Gastrocnemius medialis (tissue), 4 donors: Measurements from ENCODE around the gene CDK14. TPM values are rescaled to one million over a fixed set of nuclear protein-coding genes. Genes with fewer than 3 reads are reported as not detected.

Source experiments
- ATAC-seq, 2 donors: fragments of 150-250 bp; one replicate each; pipeline ENCODE4 v1.9.1; 2016
- DNase-seq, 2 donors: peaks; one replicate each; pipeline ENCODE4 v3.0.0-alpha.2; 2019
- H3K27ac ChIP-seq, 4 donors: fragments of 200-600 bp; sonication (generic); 1 replicate in 1 of 4; 2 replicates in 3 of 4; pipeline ENCODE4 v1.5.1; 2016 to 2018; ENCODE audit warnings: mild to moderate bottlenecking in 2 of 4, moderate library complexity in 1 of 4
- H3K27me3 ChIP-seq, 3 donors: fragments of 200-600 bp; sonication (generic) in 2 of 3; 1 replicate in 1 of 3; 2 replicates in 2 of 3; pipeline versions ENCODE4 v1.5.1 to v1.6.0; 2016 to 2019; ENCODE audit warnings: mild to moderate bottlenecking in 1 of 3, moderate library complexity in 1 of 3
- H3K36me3 ChIP-seq, 2 donors: fragments of 200-600 bp; sonication (generic) in 1 of 2; one replicate each; pipeline ENCODE4 v1.5.1; 2017 to 2018
- H3K4me1 ChIP-seq, 2 donors: fragments of 200-600 bp; sonication (generic) in 1 of 2; one replicate each; pipeline ENCODE4 v1.5.1; 2016 to 2017; ENCODE audit warnings: mild to moderate bottlenecking in 2 of 2
- H3K4me3 ChIP-seq, 4 donors: fragments of 200-600 bp; sonication (generic) in 3 of 4; 1 replicate in 1 of 4; 2 replicates in 3 of 4; pipeline ENCODE4 v1.5.1; 2016 to 2019; ENCODE audit warnings: mild to moderate bottlenecking in 2 of 4
- H3K9me3 ChIP-seq, 3 donors: fragments of 200-600 bp; sonication (generic) in 2 of 3; 1 replicate in 1 of 3; 2 replicates in 2 of 3; pipeline ENCODE4 v1.5.1; 2016 to 2019
- POLR2A ChIP-seq, 2 donors: fragments of 450-650 bp; IDR thresholded peaks; one replicate each; pipeline ENCODE4 v1.6.1; 2017; ENCODE audit warnings: antibody characterized with exemption in 2 of 2, mild to moderate bottlenecking in 2 of 2, moderate library complexity in 2 of 2
- in situ Hi-C, 4 donors: fragments of 200-750 bp; cut with MboI; loops; one replicate each; pipeline versions ENCODE4 v1.15.0 to v1.8.0; 2017; ENCODE audit warnings: low sequenced_read_pairs in 4 of 4
- intact Hi-C: fragments of 100-400 bp; cut with DNase I; formaldehyde crosslinking; loops from one replicate; pipeline ENCODE4 v1.15.1; 2023; ENCODE audit warnings: low total_unique reads
- total RNA-seq, 4 donors: library from RNA; depleted of rRNA; stranded (reverse); fragments of >200 nt; gene quantifications; one replicate each; pipeline versions ENCODE4 v1.1.0 to v1.2.3, GENCODE V29; 2016
- TF ChIP-seq, protein P1 (sequence below), 5 experiments: fragments of 450-650 bp in 3 of 5; fragments of 200-600 bp in 2 of 5; sonication (generic) in 2 of 5; IDR thresholded peaks in 4 of 5; conservative IDR thresholded peaks in 1 of 5; 1 replicate in 4 of 5; 2 replicates in 1 of 5; pipeline ENCODE4 v1.5.1; 2016 to 2019; ENCODE audit warnings: antibody characterized with exemption in 5 of 5, mild to moderate bottlenecking in 3 of 5, moderate library complexity in 3 of 5

Gene CDK14
- total RNA-seq, 4 donors from 2014 or later, result 3.9 to 8.6 (median 7.3) TPM

DNA sequence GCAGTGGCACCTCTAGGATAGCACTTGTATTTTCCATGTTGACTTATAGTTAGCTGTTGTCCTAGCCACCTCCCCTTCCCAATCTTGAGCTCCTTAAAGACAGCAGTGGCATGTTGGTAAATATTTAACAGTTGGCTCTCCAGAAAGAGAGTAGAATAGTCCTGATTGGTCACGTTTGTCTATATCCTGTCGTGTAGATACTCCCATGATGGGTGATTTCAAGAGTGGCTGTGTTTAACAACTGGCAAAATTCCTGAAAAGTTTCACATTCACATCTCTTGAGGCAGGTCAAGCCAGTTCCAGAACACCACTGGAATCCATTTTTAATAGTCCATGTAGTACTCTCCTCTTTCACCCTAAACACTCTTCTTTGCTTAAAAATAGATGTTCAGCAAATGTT lies 599.9 kb downstream of the CDK14 start:
- no peak for ATAC-seq
- DNase-seq, result no peak
- intact Hi-C loops, result no loop called here
- no peaks in the 10 kb centered on the region for H3K9me3 ChIP-seq
- H3K4me3 ChIP-seq, result no peak overlapping the region
- H3K27me3 ChIP-seq, result no peaks in the 10 kb centered on the region
- H3K4me1 ChIP-seq, result no peaks in the 10 kb centered on the region
- no peaks in the 10 kb centered on the region for H3K36me3 ChIP-seq
- H3K27ac ChIP-seq, result no peak overlapping the region
- TF ChIP-seq, protein P1, sequence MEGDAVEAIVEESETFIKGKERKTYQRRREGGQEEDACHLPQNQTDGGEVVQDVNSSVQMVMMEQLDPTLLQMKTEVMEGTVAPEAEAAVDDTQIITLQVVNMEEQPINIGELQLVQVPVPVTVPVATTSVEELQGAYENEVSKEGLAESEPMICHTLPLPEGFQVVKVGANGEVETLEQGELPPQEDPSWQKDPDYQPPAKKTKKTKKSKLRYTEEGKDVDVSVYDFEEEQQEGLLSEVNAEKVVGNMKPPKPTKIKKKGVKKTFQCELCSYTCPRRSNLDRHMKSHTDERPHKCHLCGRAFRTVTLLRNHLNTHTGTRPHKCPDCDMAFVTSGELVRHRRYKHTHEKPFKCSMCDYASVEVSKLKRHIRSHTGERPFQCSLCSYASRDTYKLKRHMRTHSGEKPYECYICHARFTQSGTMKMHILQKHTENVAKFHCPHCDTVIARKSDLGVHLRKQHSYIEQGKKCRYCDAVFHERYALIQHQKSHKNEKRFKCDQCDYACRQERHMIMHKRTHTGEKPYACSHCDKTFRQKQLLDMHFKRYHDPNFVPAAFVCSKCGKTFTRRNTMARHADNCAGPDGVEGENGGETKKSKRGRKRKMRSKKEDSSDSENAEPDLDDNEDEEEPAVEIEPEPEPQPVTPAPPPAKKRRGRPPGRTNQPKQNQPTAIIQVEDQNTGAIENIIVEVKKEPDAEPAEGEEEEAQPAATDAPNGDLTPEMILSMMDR (IDR thresholded peaks at IDR 0.05 in 4 of 5, conservative IDR thresholded peaks at IDR 0.05 in 1 of 5), result no peak
- TF ChIP-seq POLR2A (IDR thresholded peaks at IDR 0.05), result no peak
- in situ Hi-C loops, result no loop called here

DNA sequence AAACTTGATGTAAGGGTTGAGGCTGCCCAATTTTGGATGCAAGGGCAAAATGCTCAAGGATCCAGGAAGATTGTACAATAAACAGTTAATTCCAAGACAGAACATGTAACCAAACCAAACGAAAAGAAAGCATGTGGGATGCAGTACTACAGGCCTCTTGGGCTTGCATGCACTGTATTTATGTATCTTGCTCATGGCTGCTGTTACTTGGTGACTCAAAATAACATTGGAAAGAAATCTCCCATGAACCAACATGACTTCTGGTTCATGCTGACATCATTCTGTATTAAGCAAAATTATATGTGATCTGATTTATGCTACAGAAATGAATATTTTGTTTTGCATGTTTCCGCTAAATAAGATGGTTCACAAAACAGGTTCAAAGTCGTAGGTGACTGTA lies 602.2 kb downstream of the CDK14 start:
- intact Hi-C loops, result no loop called here

DNA sequence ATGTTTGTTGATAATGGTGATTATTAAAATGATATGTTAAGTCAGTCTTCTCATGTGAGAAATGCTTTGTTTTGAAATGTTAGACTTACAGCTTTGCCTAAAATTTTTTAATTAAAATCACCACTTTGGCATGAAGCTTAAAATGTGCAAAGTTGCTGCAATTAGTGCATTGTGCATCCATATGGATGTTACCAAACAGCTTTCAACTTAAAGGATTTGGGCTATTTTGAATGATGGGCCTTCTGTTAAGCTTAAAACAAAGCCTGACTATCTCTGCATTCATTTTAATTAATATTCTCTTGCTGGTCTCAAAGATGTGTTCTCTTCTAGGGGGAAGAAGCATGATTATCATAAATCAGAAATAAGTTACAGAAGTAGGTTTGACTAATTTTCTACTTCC lies 603.5 kb downstream of the CDK14 start:
- Histone ChIP-seq H3K27ac (no peak overlapping the region), H3K4me3 (no peak overlapping the region), H3K36me3 (no peaks in the 10 kb centered on the region), H3K9me3 (no peaks in the 10 kb centered on the region), H3K27me3 (no peaks in the 10 kb centered on the region), H3K4me1 (no peaks in the 10 kb centered on the region)
- in situ Hi-C loops (no loop called here), intact Hi-C loops (no loop called here)
- ATAC-seq (no peak), DNase-seq (no peak)
- TF ChIP-seq, protein P1 (IDR thresholded peaks at IDR 0.05 in 4 of 5, conservative IDR thresholded peaks at IDR 0.05 in 1 of 5), result no peak
- TF ChIP-seq POLR2A (IDR thresholded peaks at IDR 0.05), result no peak

More for the DNA sequence above, 602.2 kb downstream of the CDK14 start:
- Histone ChIP-seq H3K4me1 (no peaks in the 10 kb centered on the region), H3K9me3 (no peaks in the 10 kb centered on the region), H3K36me3 (no peaks in the 10 kb centered on the region), H3K27me3 (no peaks in the 10 kb centered on the region), H3K27ac (no peak overlapping the region), H3K4me3 (no peak overlapping the region)
- TF ChIP-seq, protein P1 (IDR thresholded peaks at IDR 0.05 in 4 of 5, conservative IDR thresholded peaks at IDR 0.05 in 1 of 5), result no peak
- TF ChIP-seq POLR2A (IDR thresholded peaks at IDR 0.05), result no peak
- DNase-seq (no peak), ATAC-seq (no peak)
- in situ Hi-C loops, result no loop called here

DNA sequence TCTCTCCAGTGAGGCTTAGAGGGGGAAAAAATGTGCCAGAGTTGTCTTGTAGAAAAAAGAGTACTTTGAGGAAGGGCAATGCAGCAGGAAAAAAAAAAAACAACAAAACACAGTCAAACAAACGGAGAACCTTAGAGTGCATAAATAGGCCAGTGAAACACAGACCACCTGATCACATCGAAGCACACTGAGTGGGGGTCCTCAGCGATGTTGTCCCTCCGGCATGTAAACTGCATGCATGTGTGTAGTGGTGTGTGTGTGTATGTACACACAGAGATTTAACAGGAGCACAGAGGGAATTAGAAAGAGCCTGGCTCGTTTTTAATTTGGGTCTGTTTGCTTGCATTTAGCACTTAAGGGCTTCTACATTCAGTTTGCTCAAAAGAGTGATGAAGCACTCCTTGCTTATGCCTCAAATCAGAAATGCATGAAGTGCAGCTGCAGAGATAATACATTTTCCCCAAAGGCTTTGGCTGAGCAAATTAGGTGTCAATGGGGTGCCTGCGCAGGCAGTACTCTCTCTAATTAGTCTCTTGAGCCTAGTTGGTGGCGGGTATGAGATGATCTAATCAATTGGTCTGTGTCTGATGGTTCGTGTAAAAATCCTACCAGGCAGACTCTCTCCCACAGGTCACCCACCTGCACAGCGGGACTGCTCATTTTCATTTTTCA lies 605.5 kb downstream of the CDK14 start:
- no peaks in the 10 kb centered on the region for H3K4me1 ChIP-seq
- intact Hi-C loops, result no loop called here

More for the DNA sequence above, 605.5 kb downstream of the CDK14 start:
- ATAC-seq (no peak), DNase-seq (no peak)
- no peaks in the 10 kb centered on the region for H3K36me3 ChIP-seq
- H3K27ac ChIP-seq, result no peak overlapping the region
- H3K9me3 ChIP-seq, result no peaks in the 10 kb centered on the region
- H3K4me3 ChIP-seq, result no peak overlapping the region
- TF ChIP-seq, protein P1 (IDR thresholded peaks at IDR 0.05 in 4 of 5, conservative IDR thresholded peaks at IDR 0.05 in 1 of 5), result no peak
- TF ChIP-seq POLR2A (IDR thresholded peaks at IDR 0.05), result no peak
- no peaks in the 10 kb centered on the region for H3K27me3 ChIP-seq
- in situ Hi-C loops, result no loop called here
